Measurements from ENCODE around the gene HSPBAP1.
"Not testable (repeated sequence)": the region's sequence is repeated elsewhere in the genome, so short reads cannot be mapped to it uniquely, and the experiment has no call there.

The HSPBAP1 gene

DNA sequence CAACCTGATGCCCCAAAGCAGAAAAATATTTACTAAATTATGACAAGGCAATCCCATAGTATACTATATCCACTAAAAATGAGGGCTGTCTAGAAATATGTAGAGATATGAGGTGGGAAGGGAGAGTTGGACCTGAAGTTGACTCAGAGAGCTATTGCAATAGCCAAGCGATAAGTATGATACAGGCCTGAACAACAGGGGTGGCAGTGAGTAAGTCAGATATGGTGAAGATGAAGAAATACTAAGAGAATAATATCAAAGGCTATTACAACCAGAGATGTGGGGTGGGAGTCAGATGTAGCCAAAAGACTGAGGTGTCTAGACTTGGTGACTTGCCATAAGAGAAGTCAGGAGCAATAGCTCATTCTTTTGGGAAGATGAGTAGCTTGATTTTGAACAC lies 9.2 kb downstream of the HSPBAP1 start:
- DNase-seq, result no peak

DNA sequence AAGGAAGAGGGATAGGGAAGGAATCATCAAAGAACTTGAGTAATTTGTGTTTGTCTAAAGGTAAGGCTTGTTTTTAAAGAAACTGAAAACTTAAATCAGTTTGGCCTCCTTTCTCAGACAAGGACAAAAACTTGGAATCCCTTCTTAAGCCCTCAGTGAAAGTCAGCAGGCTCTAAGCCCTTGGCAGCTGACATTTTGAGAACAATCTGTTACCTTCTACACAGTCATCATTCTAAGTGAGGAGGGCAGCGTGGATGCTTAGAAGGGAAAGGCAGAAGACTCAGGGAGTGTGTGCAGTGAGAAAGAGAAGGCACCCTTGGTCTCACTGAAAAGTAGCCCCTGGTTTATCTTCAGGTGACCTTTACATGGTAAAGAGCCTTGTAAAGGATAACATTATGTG lies 10.8 kb downstream of the HSPBAP1 start:
- no peak for DNase-seq

- no peak for DNase-seq
These were observed 16.1 kb downstream of the HSPBAP1 start for GRCh38 chr3:122777563-122777962.

GRCh38 chr3:122776675-122777468 lies 16.8 kb downstream of the HSPBAP1 start:
- no peak for DNase-seq

GRCh38 chr3:122774564-122774963 lies 19.1 kb downstream of the HSPBAP1 start:
- no peak for DNase-seq

DNA sequence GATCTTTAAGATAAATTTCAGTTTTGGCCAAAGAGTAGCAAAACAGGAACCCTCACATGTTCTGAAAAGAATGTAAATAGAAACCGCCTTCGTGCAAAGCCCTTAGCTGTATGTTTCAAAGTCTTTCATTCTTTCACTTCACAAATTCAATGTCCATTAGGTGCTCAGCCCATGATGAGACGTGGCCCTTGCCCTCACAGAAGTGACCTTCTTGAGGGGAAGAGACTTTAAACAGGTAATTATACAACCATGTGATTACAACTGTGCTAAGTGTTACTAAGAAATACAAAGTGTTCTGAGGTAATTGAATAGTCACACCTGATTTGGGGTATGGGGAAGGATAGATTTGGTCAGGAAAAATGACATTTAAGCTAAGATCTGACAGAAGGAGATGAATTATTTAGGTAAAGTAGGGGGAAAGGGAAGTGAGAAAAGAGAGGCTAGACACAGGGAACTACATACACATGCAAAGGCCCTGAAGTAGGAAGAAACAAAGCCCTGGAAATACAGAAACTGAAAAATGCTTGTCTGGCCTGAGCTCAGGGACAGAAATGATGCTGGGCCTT lies 19.6 kb downstream of the HSPBAP1 start:
- DNase-seq, result no peak

GRCh38 chr3:122772827-122773226 lies 20.8 kb downstream of the HSPBAP1 start:
- no peak for DNase-seq

- no peak for DNase-seq
These were observed 23.0 kb downstream of the HSPBAP1 start for GRCh38 chr3:122770521-122771202.

DNA sequence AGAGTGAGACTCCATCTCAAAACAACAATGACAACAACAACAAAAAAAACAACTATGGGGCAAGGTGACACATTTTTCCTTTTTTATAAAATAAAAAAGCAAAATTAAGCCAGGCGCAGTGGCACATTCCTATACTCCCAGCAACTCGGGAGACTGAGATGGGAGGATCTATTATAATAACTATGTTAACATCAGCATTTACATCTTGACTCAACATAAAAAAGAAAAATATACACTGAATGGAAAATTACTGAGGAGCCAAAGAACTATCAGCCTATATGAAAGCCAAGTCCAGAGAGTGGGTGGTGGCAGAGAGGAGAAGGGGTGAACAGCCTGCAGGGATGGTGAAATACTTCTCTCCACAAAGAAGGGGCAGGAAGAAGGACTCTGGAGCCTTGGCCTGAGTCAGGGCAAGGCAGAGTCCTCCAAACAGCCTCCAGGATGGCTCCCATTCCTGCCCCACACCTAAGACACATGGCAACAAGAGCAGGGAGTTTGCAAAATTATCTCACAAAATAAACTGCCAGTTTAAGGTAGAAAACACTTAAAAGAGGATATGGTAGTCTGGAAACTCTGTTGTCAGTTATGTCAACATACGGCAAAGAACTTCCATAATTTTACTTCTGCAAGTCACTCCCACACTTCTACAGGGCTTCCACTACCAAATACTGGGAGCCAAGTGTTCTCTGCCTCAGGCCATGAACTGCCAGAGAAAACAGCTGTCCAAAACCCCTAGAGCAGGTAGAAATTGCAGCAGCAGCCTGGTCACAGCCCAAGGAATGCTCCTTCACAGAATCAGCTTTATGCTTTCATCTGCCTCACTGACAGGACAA lies 25.9 kb downstream of the HSPBAP1 start:
- no peak for DNase-seq

DNA sequence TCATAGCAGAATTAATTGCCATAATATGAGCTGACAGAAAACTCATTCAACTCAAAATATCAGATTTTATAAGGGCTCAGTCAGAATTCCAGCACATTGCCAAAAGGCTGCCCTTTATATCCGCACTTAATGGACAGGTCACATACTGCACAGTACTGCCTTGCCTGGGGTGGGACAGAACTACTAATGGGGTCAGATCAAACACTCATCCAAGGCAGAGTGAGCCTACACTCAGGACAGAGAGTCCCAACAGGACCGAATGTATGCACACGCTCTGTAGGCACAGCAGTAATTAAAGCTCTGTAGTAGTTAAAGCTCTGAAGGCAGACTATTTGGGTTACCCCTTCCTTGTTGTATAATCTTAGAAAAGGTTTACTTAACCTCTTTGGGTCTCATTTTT lies 27.2 kb downstream of the HSPBAP1 start:
- DNase-seq, result no peak

DNA sequence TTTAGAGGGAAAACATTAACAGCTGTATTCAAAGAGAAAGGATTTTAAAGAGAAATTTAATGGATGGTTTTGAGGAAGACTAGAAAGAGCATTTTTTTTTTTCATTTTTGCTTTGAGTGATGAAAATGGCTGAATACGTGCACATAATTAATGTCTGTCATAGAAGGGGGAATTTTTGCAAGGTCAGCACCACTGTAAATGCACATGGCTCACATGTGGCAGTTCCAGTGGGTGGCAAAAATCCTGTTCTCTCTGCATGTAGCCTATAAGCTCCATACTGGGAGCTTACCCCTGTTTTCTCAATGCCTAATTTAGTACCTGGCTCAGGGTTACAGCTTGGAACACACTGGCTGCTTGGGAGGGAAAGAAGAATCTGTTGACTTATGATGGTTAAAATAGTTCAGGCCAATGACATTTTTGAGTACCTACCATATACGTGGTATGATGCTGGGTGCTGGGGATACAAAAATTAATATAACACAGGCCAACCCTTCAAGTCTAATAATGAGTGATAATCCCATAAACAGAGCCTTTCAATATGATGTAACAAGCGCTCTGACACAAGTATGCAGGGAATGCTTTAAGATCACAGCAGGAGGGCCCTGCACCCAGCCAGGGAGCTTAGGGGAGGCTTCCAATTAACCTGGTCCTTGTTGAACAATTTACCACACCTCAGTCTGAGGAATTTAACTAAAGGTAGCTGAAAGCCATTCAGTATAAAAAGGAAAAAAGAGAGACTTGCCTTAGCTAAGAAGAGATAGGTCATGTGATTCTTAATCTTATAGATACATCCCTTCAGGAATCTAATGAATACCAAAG lies 33.0 kb downstream of the HSPBAP1 start:
- no peak for DNase-seq

DNA sequence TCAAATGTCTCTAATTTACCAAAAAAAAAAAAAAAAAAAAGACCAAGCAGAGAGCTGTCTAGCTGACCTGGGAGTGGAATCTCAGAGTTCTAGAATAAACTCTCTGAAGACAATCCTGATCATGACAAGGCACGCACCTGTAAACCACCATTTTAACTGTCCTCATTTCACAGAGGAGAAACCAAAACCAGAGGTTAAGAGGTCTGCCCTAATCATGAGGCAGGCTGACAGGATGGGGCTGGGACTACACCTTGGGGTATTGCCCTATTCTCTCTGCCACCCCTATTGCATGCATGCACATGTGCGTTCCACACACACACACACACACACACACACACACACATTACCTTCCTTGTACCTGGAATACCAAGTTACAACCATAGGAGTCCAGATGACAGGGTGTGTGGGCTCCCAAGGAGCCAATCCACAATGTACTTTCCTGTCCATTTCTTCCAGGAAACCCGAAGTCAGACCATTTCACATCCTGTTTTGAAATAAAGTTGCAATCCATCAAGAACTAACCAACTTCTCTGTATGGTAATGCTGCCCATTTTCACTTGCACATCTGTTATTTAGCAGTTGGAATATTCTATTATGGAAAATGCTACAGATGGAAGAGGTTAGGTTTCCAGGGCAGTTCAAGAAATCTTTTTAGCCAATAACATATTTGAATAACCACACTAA lies 34.6 kb downstream of the HSPBAP1 start:
- no peak for DNase-seq

DNA sequence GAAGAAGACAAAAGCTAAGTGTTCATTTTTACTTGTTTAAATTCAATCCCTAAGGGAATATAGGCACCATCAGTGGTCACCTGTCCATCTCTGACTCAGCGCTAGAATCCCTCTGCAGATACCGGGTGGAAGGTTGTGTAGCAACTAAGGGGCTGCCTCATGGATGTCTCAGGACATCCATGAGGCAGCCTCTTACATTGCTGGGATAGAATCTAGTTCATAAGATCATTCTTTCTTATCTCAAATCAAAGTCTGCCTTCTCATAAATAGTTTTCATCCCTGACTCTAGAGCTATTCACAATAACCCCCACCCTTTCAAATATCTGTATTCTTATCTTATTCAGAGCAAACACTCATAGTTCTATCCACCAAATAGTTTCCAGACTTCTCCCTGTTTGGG lies 38.1 kb downstream of the HSPBAP1 start:
- no peak for DNase-seq

- no peak for DNase-seq
These were observed 38.7 kb downstream of the HSPBAP1 start for GRCh38 chr3:122754929-122755328.

DNA sequence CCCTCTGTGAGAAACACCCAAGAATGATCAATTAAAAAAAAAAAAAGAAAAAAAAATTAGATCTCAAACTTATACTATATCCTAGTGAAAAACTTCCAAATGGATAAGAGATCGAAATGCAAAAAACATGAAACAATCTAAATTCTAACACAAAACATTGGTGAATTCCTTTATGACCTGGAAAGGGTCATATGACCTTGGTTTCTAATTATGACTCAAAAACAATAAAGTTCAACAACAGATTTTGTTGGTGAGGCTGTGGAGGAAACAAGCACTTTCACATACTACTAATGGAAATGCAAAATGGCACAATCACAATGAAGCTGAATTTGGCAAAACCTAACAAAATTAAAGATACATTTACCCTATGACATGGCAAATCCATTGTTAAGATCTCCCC lies 45.3 kb downstream of the HSPBAP1 start:
- no peak for DNase-seq

DNA sequence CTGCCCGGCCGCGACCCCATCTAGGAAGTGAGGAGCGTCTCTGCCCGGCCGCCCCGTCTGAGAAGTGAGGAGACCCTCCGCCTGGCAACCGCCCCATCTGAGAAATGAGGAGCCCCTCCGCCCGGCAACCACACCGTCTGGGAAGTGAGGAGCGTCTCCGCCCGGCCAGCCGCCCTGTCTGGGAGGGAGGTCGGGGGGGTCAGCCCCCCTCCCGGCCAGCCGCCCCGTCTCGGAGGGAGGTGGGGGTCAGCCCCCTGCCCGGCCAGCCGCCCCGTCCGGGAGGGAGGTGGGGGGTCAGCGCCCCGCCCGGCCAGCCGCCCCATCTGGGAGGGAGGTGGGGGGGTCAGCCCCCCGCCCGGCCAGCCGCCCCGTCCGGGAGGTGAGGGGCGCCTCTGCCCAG lies 46.3 kb downstream of the HSPBAP1 start:
- DNase-seq, result not testable (repeated sequence)

DNA sequence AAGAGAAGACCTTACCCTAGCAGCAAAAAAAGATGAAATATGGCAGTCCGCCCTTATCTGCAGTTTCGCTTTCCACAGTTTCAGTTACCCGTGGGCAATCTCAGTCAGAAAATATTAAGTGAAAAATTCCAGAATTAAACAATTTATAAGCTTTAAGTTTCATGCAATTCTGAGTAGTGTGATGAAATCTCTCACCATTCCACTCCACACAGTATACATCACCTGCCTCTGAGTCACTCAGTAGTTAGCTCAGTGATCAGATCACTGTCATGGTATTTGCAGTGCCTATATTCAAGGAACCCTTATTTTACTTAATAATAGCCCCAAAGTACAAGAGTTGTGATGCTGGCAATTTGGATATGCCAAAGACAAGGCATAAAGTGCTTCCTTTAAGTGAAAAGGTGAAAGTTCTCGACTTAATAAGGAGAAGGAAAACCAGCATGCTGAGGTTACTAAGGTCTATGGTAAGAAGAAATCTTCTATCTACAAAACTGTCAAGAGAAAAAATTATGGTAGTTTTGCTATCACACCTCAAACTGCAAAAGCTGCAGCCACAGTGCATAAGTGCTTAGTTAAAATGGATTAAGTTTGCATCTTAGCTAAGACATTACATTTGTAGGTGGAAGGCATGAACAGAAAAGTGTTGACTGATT lies 48.1 kb downstream of the HSPBAP1 start:
- no peak for DNase-seq

DNA sequence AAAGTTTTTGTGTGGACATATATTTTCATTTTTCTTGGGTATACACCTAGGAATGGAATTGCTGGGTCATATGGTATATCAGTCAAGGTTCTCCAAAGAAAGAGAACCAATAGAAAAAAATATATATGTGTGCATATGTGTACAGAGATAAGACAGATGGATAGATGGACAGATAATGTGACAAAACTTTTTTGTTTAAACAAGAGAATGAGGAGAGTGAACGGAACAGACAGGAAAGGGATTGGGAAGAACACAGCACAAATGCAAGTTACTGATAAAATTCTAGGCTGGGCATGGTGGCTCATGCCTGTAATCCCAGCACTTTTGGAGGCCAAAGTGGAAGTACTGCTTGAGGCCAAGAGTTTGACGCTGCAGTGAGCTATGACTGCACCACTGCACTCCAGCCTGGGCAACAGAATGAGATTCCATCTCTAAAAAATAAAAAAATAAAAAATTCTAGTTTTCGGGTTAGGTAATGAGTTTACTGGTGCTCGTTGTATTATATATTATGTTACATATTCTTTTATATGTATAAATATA lies 50.0 kb downstream of the HSPBAP1 start:
- no peak for DNase-seq

DNA sequence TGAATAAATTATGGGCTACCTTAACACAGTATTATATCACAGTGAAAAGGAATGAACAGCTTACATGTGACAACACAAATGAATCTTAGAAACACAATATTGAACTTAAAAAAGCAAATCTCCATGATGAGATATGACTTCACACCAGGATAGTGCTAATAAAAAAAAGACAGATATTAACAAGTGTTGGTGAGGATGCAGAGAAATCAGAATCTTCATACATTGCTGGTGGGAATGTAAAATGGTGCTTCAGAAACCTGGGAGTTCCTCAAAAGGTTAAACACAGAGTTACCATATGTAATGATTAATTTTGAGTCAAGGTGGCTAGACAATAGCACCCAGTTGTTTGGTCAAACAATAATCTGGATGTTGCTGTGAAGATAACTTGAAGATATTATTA lies 51.4 kb downstream of the HSPBAP1 start:
- no peak for DNase-seq

DNA sequence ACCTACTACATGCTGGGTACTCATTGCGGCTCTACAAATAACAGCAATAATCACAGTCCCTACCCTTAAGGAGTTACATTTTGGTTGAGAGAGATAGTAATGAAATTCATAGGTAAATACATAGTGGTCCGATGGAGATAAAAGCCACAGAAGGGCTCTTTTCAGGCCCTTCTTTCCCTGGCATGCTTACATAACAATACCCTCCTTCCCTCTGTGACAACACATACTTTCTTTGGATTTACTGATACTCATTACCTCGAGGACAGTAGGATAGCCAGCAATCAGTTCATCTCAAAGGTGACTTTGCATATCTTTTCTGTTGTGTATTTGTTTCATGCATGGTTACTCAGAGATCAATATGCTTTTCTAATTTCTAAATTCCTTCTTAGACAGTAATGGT lies 54.5 kb downstream of the HSPBAP1 start:
- DNase-seq, result no peak

Data from NCI-H1436 treated with DMSO at 0.1 percent for 48 hours (cell line).